ENCODE results near the gene CD58. TPM values are rescaled to one million over a fixed set of nuclear protein-coding genes. Genes with fewer than 3 reads are reported as not detected.

CD58 gene
- total RNA-seq, 1 donor = 13.8 TPM

DNA sequence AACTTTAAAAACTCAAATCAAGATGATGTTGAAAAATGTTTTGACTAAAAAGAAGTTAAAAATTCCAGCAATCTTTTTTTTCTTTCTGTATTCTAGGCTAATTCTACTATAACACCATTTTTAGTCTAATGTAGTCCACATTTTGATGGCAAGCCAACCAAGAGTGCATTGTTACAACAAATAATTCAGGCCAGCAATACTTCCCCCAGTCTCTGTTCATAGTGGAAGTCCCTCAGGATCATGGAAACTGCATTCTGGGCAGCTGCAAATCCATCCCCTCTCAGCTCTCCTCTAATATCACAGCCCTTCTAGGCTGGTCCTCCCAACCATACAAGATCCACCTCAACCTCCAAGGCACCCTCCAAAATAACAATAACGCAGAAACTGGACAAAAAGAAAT lies 7.8 kb upstream of the CD58 start:
- DNase-seq (ENCODE audit: low read depth) = no peak
- TF ChIP-seq, protein P1, sequence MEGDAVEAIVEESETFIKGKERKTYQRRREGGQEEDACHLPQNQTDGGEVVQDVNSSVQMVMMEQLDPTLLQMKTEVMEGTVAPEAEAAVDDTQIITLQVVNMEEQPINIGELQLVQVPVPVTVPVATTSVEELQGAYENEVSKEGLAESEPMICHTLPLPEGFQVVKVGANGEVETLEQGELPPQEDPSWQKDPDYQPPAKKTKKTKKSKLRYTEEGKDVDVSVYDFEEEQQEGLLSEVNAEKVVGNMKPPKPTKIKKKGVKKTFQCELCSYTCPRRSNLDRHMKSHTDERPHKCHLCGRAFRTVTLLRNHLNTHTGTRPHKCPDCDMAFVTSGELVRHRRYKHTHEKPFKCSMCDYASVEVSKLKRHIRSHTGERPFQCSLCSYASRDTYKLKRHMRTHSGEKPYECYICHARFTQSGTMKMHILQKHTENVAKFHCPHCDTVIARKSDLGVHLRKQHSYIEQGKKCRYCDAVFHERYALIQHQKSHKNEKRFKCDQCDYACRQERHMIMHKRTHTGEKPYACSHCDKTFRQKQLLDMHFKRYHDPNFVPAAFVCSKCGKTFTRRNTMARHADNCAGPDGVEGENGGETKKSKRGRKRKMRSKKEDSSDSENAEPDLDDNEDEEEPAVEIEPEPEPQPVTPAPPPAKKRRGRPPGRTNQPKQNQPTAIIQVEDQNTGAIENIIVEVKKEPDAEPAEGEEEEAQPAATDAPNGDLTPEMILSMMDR (IDR thresholded peaks at IDR 0.05; ENCODE audit: insufficient read depth, low read depth, low read length) = no peak
- H3K4me3 ChIP-seq (ENCODE audit: low read depth, low read length) = no peak overlapping the region

DNA sequence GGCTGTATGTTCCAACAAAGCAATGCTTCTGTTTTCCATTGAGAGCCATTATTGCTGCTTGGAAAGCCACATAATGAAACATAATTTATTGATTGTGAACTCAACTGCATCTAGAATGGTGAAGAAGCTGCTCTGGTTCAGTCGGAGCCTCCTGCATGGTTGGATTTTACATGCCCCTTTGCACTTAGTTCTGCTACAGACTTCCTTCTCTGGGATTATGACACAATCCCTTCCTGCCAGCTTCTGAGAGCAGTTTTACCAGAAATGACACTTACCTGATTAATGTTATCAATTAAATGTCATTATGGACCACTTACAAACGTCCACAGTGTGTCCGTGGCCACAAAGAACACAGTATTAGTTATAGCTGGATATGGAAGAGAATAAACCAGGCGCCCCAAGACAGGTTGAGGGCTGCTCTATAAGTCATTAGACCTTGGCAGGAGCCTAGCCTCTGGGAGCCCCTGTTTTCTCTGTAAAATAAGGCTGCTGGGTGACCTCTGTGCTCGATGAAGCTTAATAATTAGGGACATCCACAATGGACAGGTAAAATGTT lies 7.0 kb upstream of the CD58 start:
- TF ChIP-seq, protein P1 (IDR thresholded peaks at IDR 0.05; ENCODE audit: insufficient read depth, low read depth, low read length) = no peak

DNA sequence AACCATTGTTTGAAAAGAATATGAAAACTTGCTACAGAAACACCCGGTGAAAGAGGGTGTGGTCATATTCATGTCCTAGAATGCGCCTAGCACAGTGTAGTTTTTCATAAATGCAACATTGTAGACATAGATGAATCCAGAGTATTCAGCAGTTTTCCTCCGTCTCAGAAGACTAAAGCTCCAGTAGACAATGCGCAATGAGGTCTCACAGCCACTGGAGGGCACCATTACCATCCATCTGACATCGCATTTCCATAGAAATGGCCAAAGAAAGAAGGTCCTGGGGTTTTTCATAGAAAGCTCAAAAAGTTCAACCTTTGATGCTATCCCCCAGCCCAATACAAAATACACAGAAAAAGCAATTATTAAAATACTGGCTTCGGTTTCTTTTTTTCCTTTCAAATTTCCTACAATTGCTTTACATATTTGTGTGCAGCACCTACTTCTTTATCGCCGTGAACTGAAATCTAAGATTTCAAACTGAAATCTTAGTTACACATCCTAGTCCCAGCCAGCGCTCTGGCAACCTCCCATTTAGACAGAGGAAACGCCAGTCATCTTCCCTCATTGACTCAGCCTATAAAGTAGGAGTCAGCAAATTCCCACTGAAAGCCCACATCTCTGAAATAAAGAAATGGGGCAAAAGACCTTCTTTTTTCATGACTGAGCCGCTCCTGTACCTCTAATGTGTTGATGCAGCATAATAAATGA lies 3.9 kb upstream of the CD58 start:
- TF ChIP-seq, protein P1 (IDR thresholded peaks at IDR 0.05; ENCODE audit: insufficient read depth, low read depth, low read length) = peak; percentile 88
- no peak overlapping the region for H3K4me3 ChIP-seq (ENCODE audit: low read depth, low read length)
- peak; percentile 69 for DNase-seq (ENCODE audit: low read depth)

More for the DNA sequence above, 7.0 kb upstream of the CD58 start:
- no peak for DNase-seq (ENCODE audit: low read depth)
- no peak overlapping the region for H3K4me3 ChIP-seq (ENCODE audit: low read depth, low read length)

DNA sequence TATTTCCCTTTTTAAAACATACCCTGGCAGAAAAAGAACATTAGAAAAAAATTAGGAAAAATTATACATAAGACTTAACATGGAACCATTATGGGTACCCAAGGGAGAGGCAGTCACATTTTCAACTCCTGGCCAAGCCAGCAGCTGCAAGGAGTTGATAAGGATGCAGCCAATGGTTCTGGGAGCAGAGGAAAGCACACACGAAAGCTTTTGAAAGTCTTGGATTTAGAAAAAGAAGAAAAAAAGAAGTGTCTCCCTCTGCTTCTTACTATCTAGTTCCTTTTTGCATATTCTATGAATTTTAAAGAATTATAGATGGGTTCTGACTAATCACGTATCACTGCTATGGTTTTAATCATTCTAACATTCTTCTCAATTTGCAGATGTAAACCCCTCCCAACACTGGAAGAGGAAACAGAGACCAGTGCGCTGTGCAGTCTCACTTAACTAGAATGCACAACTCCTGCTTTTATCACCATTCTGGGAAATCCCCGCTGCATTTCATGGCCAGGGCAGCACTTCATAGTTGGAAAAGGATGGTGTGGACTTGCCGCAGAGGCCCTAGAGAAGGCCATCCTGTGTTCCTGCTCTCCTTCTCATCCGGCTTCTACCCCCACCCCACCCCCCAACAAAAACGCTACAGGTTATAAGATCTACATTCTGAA lies 2.7 kb upstream of the CD58 start:
- TF ChIP-seq, protein P1 (IDR thresholded peaks at IDR 0.05; ENCODE audit: insufficient read depth, low read depth, low read length) = no peak
- DNase-seq (ENCODE audit: low read depth) = no peak
- no peak overlapping the region for H3K4me3 ChIP-seq (ENCODE audit: low read depth, low read length)

DNA sequence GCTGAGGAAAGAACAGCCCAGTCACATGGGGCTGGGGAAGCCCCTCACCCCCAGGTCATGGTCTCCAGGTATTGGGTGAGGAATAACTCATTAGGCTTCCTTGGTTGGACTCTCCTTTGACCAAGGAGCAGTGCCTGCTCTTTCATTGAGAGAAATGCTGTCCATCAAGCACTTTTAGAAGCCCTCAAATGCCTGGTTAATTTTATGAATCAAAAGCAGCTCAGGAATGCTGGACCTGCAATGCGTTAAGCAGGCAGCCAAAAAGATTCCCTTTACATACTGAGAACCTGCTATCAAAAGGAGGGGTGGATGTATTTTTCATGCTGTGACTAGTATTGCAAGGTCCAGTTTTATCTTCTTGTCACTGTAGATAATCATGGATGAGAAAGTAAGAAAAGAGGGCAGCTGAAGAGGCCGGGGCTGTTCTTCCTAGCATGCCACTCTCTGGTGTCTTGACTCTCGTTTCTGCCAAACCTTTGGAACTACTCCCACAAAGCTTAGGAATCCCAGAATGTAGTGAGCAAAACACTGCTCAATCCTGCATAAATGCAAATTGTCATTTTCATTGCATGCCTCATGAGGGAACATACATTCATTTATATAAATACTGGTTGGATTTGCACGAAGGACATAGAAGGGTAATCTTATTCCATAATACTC lies 2.1 kb upstream of the CD58 start:
- TF ChIP-seq, protein P1 (IDR thresholded peaks at IDR 0.05; ENCODE audit: insufficient read depth, low read depth, low read length) = no peak
- no peak overlapping the region for H3K4me3 ChIP-seq (ENCODE audit: low read depth, low read length)
- DNase-seq (ENCODE audit: low read depth) = no peak

DNA sequence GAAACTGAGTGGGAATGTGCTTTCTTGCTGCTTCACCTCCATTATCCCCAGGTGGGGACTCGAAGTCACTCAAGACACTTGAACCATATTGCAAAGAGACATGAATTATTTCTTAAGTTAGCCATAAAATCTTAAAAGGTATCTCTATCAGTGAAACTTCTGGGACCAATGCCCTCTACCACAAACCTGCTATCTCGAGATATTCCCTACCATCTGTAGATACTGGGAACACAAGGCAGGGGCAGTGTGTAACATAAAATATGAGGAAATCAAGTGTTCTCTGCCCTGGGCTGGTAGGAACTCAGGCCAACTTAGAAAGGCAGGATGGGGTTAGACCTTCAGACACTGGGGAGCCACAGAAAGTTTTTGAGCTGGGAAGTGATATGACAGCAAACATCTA lies 1.3 kb upstream of the CD58 start:
- DNase-seq (ENCODE audit: low read depth) = no peak
- TF ChIP-seq, protein P1 (IDR thresholded peaks at IDR 0.05; ENCODE audit: insufficient read depth, low read depth, low read length) = no peak
- no peak overlapping the region for H3K4me3 ChIP-seq (ENCODE audit: low read depth, low read length)
